Endothelial cell of umbilical vein (primary cell): Measurements from ENCODE around the gene MICA.

Experiments
- FOS ChIP-seq: IDR thresholded peaks from 2 replicates; pipeline ENCODE4 v1.6.1; 2011; ENCODE audit warnings: mild to moderate bottlenecking, low read length, moderate library complexity, borderline replicate concordance; ENCODE audit not compliant: insufficient read depth
- POLR2A ChIP-seq: IDR thresholded peaks from 2 replicates; pipeline ENCODE4 v1.6.1; 2012; ENCODE audit warnings: low read depth, mild to moderate bottlenecking, control low read depth, low read length
- TF ChIP-seq, protein P1 (sequence below), 2 donors: IDR thresholded peaks; 1 replicate in 1 of 2; 2 replicates in 1 of 2; pipeline ENCODE4 v1.5.1; 2011; ENCODE audit warnings: low read length in 2 of 2, mild to moderate bottlenecking in 2 of 2, moderate library complexity in 2 of 2, control low read depth in 1 of 2, inconsistent platforms in 1 of 2, low read depth in 1 of 2; ENCODE audit not compliant: insufficient read depth in 1 of 2; ENCODE audit errors: extremely low read depth in 1 of 2

DNA sequence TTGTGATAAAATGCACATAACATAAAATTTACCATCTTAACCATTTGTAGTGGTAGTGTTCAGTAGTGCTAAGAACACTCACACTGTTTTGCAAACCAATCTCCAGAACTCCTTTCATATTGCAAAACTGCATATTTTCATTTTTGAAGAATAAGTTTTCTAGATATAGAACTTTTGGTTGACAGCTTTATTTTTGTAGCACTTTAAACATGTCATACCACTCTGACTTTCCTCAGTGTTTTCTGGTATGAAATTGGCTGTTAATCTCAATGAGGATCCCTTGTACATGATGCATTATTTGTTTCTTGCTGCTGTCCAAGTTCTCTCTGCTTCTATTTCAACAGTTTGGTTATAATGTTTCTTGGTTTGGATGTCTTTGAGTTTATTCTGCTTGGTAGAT lies 49.5 kb downstream of the MICA start:
- TF ChIP-seq, protein P1, sequence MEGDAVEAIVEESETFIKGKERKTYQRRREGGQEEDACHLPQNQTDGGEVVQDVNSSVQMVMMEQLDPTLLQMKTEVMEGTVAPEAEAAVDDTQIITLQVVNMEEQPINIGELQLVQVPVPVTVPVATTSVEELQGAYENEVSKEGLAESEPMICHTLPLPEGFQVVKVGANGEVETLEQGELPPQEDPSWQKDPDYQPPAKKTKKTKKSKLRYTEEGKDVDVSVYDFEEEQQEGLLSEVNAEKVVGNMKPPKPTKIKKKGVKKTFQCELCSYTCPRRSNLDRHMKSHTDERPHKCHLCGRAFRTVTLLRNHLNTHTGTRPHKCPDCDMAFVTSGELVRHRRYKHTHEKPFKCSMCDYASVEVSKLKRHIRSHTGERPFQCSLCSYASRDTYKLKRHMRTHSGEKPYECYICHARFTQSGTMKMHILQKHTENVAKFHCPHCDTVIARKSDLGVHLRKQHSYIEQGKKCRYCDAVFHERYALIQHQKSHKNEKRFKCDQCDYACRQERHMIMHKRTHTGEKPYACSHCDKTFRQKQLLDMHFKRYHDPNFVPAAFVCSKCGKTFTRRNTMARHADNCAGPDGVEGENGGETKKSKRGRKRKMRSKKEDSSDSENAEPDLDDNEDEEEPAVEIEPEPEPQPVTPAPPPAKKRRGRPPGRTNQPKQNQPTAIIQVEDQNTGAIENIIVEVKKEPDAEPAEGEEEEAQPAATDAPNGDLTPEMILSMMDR (IDR thresholded peaks at IDR 0.05; ENCODE audit: extremely low read depth in 1 of 2, insufficient read depth in 1 of 2, low read depth in 1 of 2, low read length in 2 of 2): no peak
- no peak for TF ChIP-seq FOS
- TF ChIP-seq POLR2A: no peak
